ENCODE measurements around the gene PLBD2. TPM values are rescaled to one million over a fixed set of nuclear protein-coding genes. Genes with fewer than 3 reads are reported as not detected.

The PLBD2 gene
- total and polyA plus RNA-seq, 9 of the 15 experiments (the other 6 are each of a cell fraction or from before 2014, with no cell fraction given), result 2.4 to 37.4 (median 6.0) TPM

- peaks cover 5% of the 10 kb centered on the region for H3K9me1 ChIP-seq (ENCODE audit: control insufficient read depth, insufficient read depth, low read length)
- H2AFZ ChIP-seq (ENCODE audit: low read depth, low read length), result no peak overlapping the region
- POLR2A ChIA-PET, result interaction anchor here (1.5 kb wide), 1 partner anchor 10 kb away, joined by 3 read pairs; no protein-coding TSS in a partner anchor
- no peaks in the 10 kb centered on the region for H3K27me3 ChIP-seq (ENCODE audit: control insufficient read depth in 2 of 2, insufficient read depth in 2 of 2, low read length in 2 of 2)
- FAIRE-seq (no peak), DNase-seq (ENCODE audit: extremely low read depth in 1 of 4, low spot score in 3 of 4) (no peak), ATAC-seq (no peak)
- H3K4me3 ChIP-seq, result no peak overlapping the region
- H3K4me1 ChIP-seq (replicated peaks in 1 of 2; ENCODE audit: control insufficient read depth in 2 of 2, insufficient read depth in 2 of 2, low read length in 2 of 2), result peaks cover 7 to 8% of the 10 kb centered on the region in 2 experiments
- in situ Hi-C loops (cut with MboI) (loop anchor here (10.0 kb wide), 1 partner anchor 599 kb away; no protein-coding TSS in a partner anchor), intact Hi-C loops (cut with micrococcal nuclease) (no loop called here)
- WGBS (ENCODE audit: insufficient coverage, low coverage, missing lambda C conversion rate), result 85% methylated on average over 4 of the region's 7 CpGs
- H3K36me3 ChIP-seq (ENCODE audit: control insufficient read depth, insufficient read depth, low read length), result peaks cover 77% of the 10 kb centered on the region
- no peak overlapping the region for H3K9ac ChIP-seq (ENCODE audit: insufficient read depth in 1 of 2, low read depth in 2 of 2, low read length in 2 of 2)
- no peaks in the 10 kb centered on the region for H3K9me3 ChIP-seq (replicated peaks; ENCODE audit: control insufficient read depth, insufficient read depth, low read depth, low read length)
- H4K20me1 ChIP-seq (replicated peaks; ENCODE audit: control insufficient read depth, insufficient read depth, low read length), result no peaks in the 10 kb centered on the region; the same call in 1 of the 2 replicates
- H3K4me2 ChIP-seq (ENCODE audit: insufficient read depth, low read length), result no peak overlapping the region
- no peak overlapping the region for H3K27ac ChIP-seq (ENCODE audit: extremely low read depth, low read depth, low read length)
- H3K79me2 ChIP-seq (ENCODE audit: control insufficient read depth, insufficient read depth, low read length), result no peaks in the 10 kb centered on the region
- CTCF ChIA-PET (ENCODE audit: low intra/inter-chr PET ratio), result interaction anchor here (0.6 kb wide), 1 partner anchor 8 kb away, joined by 3 read pairs; no protein-coding TSS in a partner anchor
- TF ChIP-seq, protein P1, sequence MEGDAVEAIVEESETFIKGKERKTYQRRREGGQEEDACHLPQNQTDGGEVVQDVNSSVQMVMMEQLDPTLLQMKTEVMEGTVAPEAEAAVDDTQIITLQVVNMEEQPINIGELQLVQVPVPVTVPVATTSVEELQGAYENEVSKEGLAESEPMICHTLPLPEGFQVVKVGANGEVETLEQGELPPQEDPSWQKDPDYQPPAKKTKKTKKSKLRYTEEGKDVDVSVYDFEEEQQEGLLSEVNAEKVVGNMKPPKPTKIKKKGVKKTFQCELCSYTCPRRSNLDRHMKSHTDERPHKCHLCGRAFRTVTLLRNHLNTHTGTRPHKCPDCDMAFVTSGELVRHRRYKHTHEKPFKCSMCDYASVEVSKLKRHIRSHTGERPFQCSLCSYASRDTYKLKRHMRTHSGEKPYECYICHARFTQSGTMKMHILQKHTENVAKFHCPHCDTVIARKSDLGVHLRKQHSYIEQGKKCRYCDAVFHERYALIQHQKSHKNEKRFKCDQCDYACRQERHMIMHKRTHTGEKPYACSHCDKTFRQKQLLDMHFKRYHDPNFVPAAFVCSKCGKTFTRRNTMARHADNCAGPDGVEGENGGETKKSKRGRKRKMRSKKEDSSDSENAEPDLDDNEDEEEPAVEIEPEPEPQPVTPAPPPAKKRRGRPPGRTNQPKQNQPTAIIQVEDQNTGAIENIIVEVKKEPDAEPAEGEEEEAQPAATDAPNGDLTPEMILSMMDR (IDR thresholded peaks at IDR 0.05 in 2 of 3, conservative IDR thresholded peaks at IDR 0.05 in 1 of 3; ENCODE audit: insufficient read depth in 2 of 3, low read depth in 1 of 3, low read length in 3 of 3), result peak; percentile 19 to 35 (median 20); a peak in 3 of 6 replicates
- TF ChIP-seq NR2C2 (CRISPR knock-in tag; IDR thresholded peaks at IDR 0.05), result no peak
- TF ChIP-seq NR2C2 (tag; IDR thresholded peaks at IDR 0.05), result no peak
- TF ChIP-seq BCOR (IDR thresholded peaks at IDR 0.05), result 0 out of 2 replicates have a peak, but pooled peaks have one; percentile 60
- TF ChIP-seq CTCFL (IDR thresholded peaks at IDR 0.05; ENCODE audit: borderline replicate concordance, insufficient read depth, low read depth, low read length, poor library complexity, severe bottlenecking), result peak; percentile 19
- no TSS peak for BruUV-seq (replicated peaks)
Observed at GRCh38 chr12:113316155-113316554, 42.2 kb upstream of the PLBD2 start.

Data from K562 (cell line).